Measurements from ENCODE around the gene PTH2.
A peak's percentile ranks its signal among the peaks of the same experiment; 100 is the strongest.

PTH2 gene

DNA sequence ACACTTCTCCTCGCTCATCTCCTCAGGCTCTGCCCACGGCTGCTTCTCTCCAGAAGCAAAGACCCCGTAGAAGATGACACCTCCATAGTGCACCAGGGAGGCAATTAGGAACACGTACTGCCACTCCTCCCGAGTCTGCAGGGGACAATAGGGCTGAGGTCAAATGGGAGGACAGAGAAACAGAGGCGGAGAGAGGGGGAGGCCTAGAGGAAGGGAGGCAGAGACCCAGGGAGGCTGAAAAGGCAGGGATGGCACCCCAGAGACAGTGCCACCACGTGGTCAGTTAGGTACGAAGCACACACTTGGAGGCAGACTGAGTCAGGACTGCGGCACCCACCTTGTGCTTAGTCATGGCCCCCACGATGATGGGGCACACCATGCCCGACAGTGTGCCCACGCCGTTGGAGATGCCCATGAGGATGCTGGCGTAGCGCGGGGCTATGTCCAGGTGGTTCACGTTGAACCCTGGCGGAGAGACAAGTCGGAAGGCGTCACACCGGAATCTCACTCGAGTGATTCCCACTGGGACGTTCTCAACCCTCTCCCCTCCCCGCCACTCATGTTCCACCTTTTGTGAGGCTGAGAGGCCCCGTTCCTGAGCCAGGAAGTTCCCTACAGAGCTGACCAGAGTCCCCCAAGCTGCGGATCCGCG, 7.6 kb upstream of the PTH2 start:
- no peak for DNase-seq (ENCODE audit: low spot score)

- no peak for DNase-seq (ENCODE audit: low spot score)
Measured at GRCh38 chr19:49430172-49430677, 7.0 kb upstream of the PTH2 start.

- DNase-seq (ENCODE audit: low spot score), result no peak
Measured at GRCh38 chr19:49428547-49429451, 5.6 kb upstream of the PTH2 start.

DNA sequence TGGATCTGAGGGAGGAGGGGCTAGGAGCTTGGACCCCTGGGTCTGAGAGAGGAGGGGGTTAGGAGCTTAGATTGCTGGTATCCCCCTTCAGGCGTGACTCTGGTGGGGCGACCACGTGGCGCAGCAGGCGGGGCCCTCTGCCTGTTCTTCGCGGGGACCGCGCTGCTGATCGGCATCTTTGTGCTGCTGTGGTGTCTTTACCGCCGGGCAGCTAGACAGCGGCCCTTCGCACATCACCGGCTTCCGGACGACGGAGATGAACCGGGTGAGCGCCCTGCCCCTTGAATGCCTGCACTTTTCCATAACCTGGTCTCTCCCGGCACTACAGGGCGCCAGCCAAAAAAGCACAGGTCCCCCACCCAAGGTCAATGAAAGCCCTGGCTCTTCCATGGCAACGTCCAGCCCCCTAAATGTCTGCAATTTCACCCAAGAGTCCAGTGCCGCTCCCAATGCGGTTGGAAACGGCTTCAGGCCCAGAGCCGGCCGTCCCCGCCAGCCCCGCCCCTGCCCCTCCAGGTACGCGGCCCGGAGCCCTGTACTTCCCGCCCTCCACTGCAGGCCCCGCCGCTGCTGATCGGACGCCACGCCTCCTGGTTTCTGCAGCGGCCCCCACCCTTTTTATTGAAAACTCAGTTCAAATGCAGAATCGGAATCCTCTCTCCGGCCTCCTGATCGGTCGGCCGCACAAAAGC, 4.8 kb upstream of the PTH2 start:
- DNase-seq (ENCODE audit: low spot score), result peak; percentile 66

GRCh38 chr19:49427339-49427738, 4.1 kb upstream of the PTH2 start:
- DNase-seq (ENCODE audit: low spot score), result no peak

DNA sequence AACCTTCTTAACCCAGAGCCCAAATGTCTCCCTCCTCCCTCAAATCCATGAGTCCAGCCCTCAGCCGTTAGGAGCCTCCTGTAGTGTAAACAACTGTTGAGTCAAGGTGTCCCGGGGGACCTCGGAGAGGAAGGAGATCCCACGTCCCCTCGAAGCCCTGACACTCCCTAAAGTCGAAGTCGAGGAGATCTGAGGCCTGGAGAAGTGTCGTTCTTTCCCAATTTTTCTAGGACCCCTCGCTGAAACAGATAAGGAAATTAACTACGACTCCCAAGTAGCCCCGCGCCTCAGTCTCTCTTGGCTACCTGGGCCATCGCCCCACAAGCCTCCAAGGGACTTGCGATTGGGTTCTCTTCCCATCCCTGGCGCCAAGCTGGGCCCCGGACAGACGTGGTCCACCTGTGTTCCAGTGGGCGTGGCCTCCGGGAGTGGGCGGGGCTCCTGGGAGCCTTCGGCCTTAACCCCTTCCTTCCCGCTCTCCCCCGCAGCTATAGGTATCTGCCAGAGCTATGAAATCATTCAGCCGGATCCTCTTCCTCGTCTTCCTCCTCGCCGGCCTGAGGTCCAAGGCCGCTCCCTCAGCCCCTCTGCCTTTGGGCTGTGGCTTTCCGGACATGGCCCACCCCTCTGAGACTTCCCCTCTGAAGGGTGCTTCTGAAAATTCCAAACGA, 2.8 kb upstream of the PTH2 start:
- peak; percentile 65 for DNase-seq (ENCODE audit: low spot score)

DNA sequence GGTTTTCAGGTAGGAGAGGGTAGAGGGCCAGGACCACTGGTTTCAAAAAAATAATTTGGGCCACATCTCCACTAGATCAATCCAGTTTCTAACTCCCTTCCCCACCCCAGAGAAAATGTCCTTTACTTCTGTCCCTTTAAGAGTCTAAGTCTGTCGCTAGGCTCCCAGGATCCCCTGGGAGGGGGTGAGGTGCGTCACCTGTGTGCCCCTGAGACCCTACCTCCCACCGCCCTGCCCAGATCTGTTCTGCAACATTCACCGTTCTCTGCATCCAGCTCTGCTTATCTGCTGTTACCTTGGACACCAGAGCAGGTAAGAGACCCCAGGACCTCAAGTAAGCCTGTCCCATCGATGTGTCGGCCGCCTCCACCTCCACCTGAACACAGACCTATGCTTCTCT, 1.9 kb upstream of the PTH2 start, which contains the start of gene GFY:
TSS of gene GFY (plus strand) at position 211 of the 400 bp plus-strand sequence. CDS start 1,043 bp downstream, outside the sequence.
- DNase-seq (ENCODE audit: low spot score), result no peak

DNA sequence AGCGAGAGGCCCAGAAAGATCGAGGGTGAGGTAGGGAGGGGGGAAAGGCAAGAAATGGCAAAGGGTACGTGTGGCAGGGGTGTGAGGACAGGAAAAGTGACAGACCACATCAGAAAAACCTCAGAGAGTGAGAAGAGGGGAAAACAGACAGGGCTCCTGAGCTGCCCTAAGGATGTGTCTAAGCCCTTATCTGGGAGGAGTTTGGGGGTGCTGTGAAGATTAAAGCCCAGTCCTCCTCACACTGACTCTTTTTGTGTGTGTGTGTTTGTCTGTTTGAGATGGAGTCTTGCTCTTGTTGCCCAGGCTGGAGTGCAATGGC, 703 bp upstream of the PTH2 start:
- no peak for DNase-seq (ENCODE audit: low spot score)

- DNase-seq (ENCODE audit: low spot score), result peak; percentile 45
Measured at GRCh38 chr19:49422407-49423070, 702 bp downstream of the PTH2 start.

- no peak for DNase-seq (ENCODE audit: low spot score)
Measured at GRCh38 chr19:49421878-49422202, 1.4 kb downstream of the PTH2 start.

- DNase-seq (ENCODE audit: low spot score), result peak; percentile 69
Measured at GRCh38 chr19:49421039-49421877, 2.0 kb downstream of the PTH2 start.

GRCh38 chr19:49420227-49420626, 3.0 kb downstream of the PTH2 start:
- no peak for DNase-seq (ENCODE audit: low spot score)

- DNase-seq (ENCODE audit: low spot score), result no peak
Measured at GRCh38 chr19:49419173-49419572, 4.1 kb downstream of the PTH2 start.

DNA sequence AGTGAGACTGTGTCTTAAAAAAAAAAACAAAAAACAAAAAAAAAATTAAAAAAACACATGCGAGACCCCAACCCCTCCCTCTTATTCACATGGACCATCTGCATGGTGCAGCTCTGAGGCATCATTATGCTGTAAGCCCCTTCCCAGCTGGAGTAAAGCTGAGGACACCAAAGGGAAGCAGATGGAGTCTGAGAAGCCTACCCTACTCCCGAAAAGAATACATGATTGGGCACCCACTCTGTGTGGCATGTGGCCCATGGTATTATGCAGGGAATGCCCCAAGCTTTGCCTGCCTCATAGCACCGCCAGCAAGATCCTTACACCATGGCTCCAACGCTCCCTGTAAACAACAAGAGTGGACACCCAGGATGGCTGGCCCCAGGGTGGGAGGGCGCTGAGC, 4.7 kb downstream of the PTH2 start:
- no peak for DNase-seq (ENCODE audit: low spot score)

DNA sequence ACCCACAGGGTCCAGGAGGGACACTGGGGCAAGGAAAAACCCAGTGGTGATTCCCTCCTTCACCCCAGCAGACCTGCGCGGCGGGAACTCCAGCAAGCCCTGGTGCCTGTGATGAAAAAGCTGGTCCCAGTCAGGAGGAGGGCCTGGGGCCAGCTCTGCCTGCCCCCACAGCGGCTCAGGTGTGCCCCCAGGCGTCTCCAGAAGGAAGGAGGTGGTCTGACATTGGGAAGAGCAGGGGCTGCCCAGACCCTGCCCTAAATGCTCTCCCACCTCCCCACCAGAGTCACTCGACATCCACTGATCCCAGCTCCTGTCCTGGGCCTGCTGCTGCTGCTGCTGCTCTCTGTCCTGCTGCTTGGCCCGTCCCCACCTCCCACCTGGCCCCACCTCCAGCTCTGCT, 6.2 kb downstream of the PTH2 start:
- DNase-seq (ENCODE audit: low spot score), result no peak

DNA sequence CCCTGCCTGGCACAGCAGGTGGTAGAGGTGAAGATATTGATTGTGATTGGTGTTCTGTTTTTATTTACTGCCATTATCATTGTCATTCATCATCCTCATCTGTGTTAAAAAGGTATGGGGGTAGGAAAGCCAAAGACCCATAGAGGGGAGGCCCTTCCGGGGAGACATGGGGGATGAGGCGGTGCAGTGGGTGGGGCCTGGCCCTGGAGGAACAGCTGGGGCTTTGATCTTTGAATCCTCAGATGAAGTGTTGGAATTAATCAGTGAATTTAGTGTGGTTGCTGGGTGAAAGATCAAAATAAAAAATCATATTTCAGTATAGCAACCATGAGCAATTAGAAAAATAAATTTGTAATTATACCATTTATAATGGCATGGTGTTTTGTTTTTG, 7.4 kb downstream of the PTH2 start:
- no peak for DNase-seq (ENCODE audit: low spot score)

- DNase-seq (ENCODE audit: low spot score), result no peak
Measured at GRCh38 chr19:49415102-49415809, 8.0 kb downstream of the PTH2 start.

DNA sequence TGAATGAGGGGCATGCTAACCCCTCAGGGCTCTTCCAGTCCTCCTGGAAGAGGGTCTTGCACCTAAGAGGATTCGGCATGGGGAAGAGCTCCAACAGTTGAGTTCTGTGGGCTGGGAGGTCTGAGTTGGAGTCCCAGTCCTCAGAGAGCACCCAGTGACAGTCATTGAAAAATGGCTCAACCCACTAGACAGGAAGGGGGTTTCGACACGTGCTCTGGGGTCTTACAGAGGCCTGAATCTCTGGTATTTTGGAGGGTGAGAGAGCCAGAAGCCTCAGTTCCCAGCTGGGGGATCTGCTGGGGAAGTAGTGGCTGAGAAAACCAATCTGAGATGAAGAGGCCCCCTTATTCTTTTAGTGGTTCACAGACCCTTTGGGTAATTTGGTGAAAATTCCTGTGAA, 9.0 kb downstream of the PTH2 start:
- DNase-seq (ENCODE audit: low spot score), result no peak

DNA sequence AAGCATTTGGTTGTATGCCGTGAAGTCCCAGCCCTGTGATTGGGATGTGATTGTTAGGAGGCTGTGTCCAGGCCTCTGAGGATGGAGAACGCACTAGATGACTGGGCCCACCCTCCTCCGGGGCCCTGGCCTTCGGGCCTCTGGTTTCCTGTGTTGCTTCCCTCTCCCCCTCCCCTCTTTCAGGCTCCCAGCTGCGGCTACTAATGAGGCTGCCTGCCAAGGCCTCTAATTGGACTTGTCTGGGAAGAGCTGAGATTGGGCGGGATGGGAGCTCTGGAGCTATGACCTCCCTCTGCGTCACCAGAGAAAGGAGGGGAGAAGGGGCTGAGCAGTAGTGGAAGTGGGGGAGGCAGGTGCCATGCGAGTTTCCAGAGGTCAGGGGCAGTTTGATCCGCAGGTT, 9.9 kb downstream of the PTH2 start:
- DNase-seq (ENCODE audit: low spot score), result no peak

DNA sequence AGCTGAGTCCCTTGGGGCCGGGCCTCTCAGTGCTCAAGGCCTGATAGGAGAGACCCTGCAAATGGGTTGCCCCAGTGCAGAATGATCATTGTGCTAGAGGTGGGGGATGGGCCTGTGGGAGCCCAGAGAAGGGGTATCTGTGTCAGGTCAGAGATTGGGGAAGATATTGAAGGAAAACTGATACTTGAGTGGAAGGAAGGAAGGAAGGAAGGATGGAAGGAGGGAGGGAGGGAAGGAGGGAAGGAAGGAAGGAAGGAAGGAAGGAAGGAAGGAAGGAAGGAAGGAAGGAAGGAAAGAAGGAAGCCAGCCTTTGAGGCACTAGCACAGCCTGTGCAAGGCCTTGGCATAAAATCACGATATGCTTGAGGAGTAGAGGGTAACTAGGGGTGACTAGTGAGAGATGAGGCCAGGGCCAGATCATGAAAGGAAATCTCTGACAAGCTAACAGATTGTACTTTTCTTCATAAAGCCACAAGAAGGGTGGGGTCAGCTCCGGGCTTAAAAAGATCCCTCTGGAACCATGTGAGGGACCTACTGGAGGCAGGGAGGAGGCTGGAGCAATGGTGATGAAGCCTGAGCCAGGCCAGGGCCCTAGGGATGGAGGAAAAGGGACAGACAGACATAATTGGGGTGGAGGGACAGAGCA, 11.4 kb downstream of the PTH2 start:
- DNase-seq (ENCODE audit: low spot score), result no peak
